Neural progenitor cell (in vitro differentiated cells): ENCODE measurements around the gene SCAMP3. TPM values are rescaled to one million over a fixed set of nuclear protein-coding genes. Genes with fewer than 3 reads are reported as not detected.

Experiments used
- DNase-seq: peaks from one replicate; pipeline ENCODE4 v3.0.0-alpha.2; 2016; ENCODE audit warnings: low spot score
- H2AFZ ChIP-seq: fragments of 200-600 bp; sonication (generic); replicated peaks from 2 replicates; pipeline ENCODE4 v1.6.1; 2016; ENCODE audit warnings: antibody characterized with exemption
- H3F3A ChIP-seq: fragments of 200-600 bp; sonication (generic); 2 replicates; pipeline ENCODE4 v1.6.1; 2016; ENCODE audit warnings: antibody characterized with exemption, low read depth
- H3K27ac ChIP-seq: fragments of 200-600 bp; sonication (generic); 2 replicates; pipeline ENCODE4 v1.5.1; 2016; ENCODE audit warnings: mild to moderate bottlenecking
- H3K27me3 ChIP-seq: fragments of 200-600 bp; sonication (generic); 2 replicates; pipeline ENCODE4 v1.6.1; 2016; ENCODE audit warnings: mild to moderate bottlenecking, moderate library complexity
- H3K36me3 ChIP-seq: fragments of 200-600 bp; sonication (generic); 2 replicates; pipeline ENCODE4 v1.5.1; 2016
- H3K4me1 ChIP-seq: fragments of 200-600 bp; sonication (generic); 2 replicates; pipeline ENCODE4 v1.6.1; 2016; ENCODE audit warnings: mixed run types
- H3K4me2 ChIP-seq: fragments of 200-600 bp; sonication (generic); 2 replicates; pipeline ENCODE4 v1.6.1; 2016
- H3K4me3 ChIP-seq: fragments of 200-600 bp; sonication (generic); 2 replicates; pipeline ENCODE4 v1.5.1; 2016
- H3K79me2 ChIP-seq: fragments of 200-600 bp; sonication (generic); 2 replicates; pipeline ENCODE4 v1.6.1; 2016; ENCODE audit warnings: low read depth
- H3K9ac ChIP-seq: fragments of 200-600 bp; sonication (generic); 2 replicates; pipeline ENCODE4 v1.6.1; 2016
- H3K9me3 ChIP-seq: fragments of 200-600 bp; sonication (generic); 2 replicates; pipeline ENCODE4 v1.5.1; 2016; ENCODE audit warnings: low read depth
- H4K20me1 ChIP-seq: fragments of 200-600 bp; sonication (generic); 2 replicates; pipeline ENCODE4 v1.6.1; 2016; ENCODE audit warnings: low read depth
- H3K27ac Mint-ChIP-seq: 3 replicates; pipeline ENCODE4 v1.8.0; 2021; ENCODE audit warnings: mixed read lengths
- H3K27me3 Mint-ChIP-seq: 2 replicates; pipeline ENCODE4 v1.8.0; 2022; ENCODE audit warnings: low read depth, mild to moderate bottlenecking, inconsistent platforms, moderate library complexity, mixed read lengths; ENCODE audit not compliant: insufficient read depth
- H3K36me3 Mint-ChIP-seq: 3 replicates; pipeline ENCODE4 v1.8.0; 2021; ENCODE audit warnings: mixed read lengths
- H3K4me1 Mint-ChIP-seq: 3 replicates; pipeline ENCODE4 v1.8.0; 2021; ENCODE audit warnings: mixed read lengths
- H3K4me3 Mint-ChIP-seq: 3 replicates; pipeline ENCODE4 v1.8.0; 2021; ENCODE audit warnings: mild to moderate bottlenecking, moderate library complexity, mixed read lengths
- H3K9me3 Mint-ChIP-seq: 3 replicates; pipeline ENCODE4 v1.8.0; 2020; ENCODE audit warnings: mixed read lengths
- CTCF ChIP-seq: fragments of 200-600 bp; sonication (generic); IDR thresholded peaks from 2 replicates; pipeline ENCODE4 v1.5.1; 2017; ENCODE audit warnings: antibody characterized with exemption, mild to moderate bottlenecking
- EZH2 ChIP-seq: fragments of 200-600 bp; sonication (generic); IDR thresholded peaks from 2 replicates; pipeline ENCODE4 v1.6.1; 2017; ENCODE audit warnings: antibody characterized with exemption, mild to moderate bottlenecking, moderate library complexity
- EZH2phosphoT487 ChIP-seq: fragments of 200-600 bp; sonication (generic); IDR thresholded peaks from 2 replicates; pipeline ENCODE4 v1.6.1; 2017; ENCODE audit warnings: antibody characterized with exemption
- total RNA-seq: library from RNA; depleted of rRNA; stranded (reverse); fragments of >200 nt; gene quantifications from 2 replicates; pipeline ENCODE4 v1.2.3, GENCODE V29; 2015; ENCODE audit warnings: low replicate concordance

SCAMP3 gene
- total RNA-seq, 1 donor from 2014 or later, result 21.8 TPM

GRCh38 chr1:155207806-155208540 lies 54.2 kb downstream of the SCAMP3 start, which contains the start of gene THBS3:
Gene THBS3, minus strand, starts transcription at chr1:155207897. Its CDS starts 21 bp downstream, at chr1:155207876.
- peak within 1 kb of the TSS; percentile 97 for H3K27ac Mint-ChIP-seq
- H3K9me3 ChIP-seq, result no peaks in the 10 kb centered on the region
- DNase-seq, result peak; percentile 85
- peak within 1 kb of the TSS; percentile 96 for H3K4me2 ChIP-seq
- H3K4me1 Mint-ChIP-seq, result peaks cover 43% of the 10 kb centered on the region
- peak within 1 kb of the TSS; percentile 86 for H3K4me3 ChIP-seq
- H3K27ac ChIP-seq, result peak within 1 kb of the TSS; percentile 92
- peaks cover 34% of the 10 kb centered on the region for H3K27me3 Mint-ChIP-seq
- H3K4me1 ChIP-seq, result peaks cover 24% of the 10 kb centered on the region
- no peak for TF ChIP-seq CTCF
- no peak for TF ChIP-seq EZH2
- TF ChIP-seq EZH2phosphoT487, result no peak
- peak within 1 kb of the TSS; percentile 77 for H2AFZ ChIP-seq
- peaks cover 8% of the 10 kb centered on the region for H3K79me2 ChIP-seq
- H3F3A ChIP-seq, result peaks cover 72% of the 10 kb centered on the region
- peak within 1 kb of the TSS; percentile 88 for H3K4me3 Mint-ChIP-seq
- peak within 1 kb of the TSS; percentile 64 for H3K9ac ChIP-seq
- no peaks in the 10 kb centered on the region for H3K27me3 ChIP-seq
- H4K20me1 ChIP-seq, result peaks cover 19% of the 10 kb centered on the region
- H3K36me3 ChIP-seq, result no peaks in the 10 kb centered on the region
- no peaks in the 10 kb centered on the region for H3K9me3 Mint-ChIP-seq
- peaks cover 7% of the 10 kb centered on the region for H3K36me3 Mint-ChIP-seq

GRCh38 chr1:155206891-155207805 lies 55.0 kb downstream of the SCAMP3 start:
- no peaks in the 10 kb centered on the region for H3K9me3 Mint-ChIP-seq
- no peaks in the 10 kb centered on the region for H3K9me3 ChIP-seq
- DNase-seq, result peak; percentile 84
- H3K4me2 ChIP-seq, result peak overlapping the region; percentile 96
- H3K4me3 Mint-ChIP-seq, result peak overlapping the region; percentile 88
- H3K27me3 ChIP-seq, result no peaks in the 10 kb centered on the region
- peaks cover 23% of the 10 kb centered on the region for H4K20me1 ChIP-seq
- peak overlapping the region; percentile 64 for H3K9ac ChIP-seq
- peak overlapping the region; percentile 97 for H3K27ac Mint-ChIP-seq
- H3K27ac ChIP-seq, result peak overlapping the region; percentile 92
- H3K4me3 ChIP-seq, result peak overlapping the region; percentile 86
- H3K4me1 ChIP-seq, result peaks cover 24% of the 10 kb centered on the region
- peaks cover 78% of the 10 kb centered on the region for H3F3A ChIP-seq
- H3K4me1 Mint-ChIP-seq, result peaks cover 47% of the 10 kb centered on the region
- no peaks in the 10 kb centered on the region for H3K36me3 ChIP-seq
- TF ChIP-seq CTCF (peak; percentile 80), EZH2phosphoT487 (no peak)
- peaks cover 38% of the 10 kb centered on the region for H3K27me3 Mint-ChIP-seq
- H3K79me2 ChIP-seq, result peaks cover 8% of the 10 kb centered on the region
- H3K36me3 Mint-ChIP-seq, result peaks cover 11% of the 10 kb centered on the region
- H2AFZ ChIP-seq, result no peak overlapping the region

Other genes starting within 250 kb of the SCAMP3 start
- gene DCST2, start 228.6 kb downstream of the SCAMP3 start, total RNA-seq, result 1.8 and 2.0 TPM in 2 replicates
- not detected in 2 replicates for gene DCST1, start 228.5 kb downstream of the SCAMP3 start, total RNA-seq
- gene ADAM15, start 211.0 kb downstream of the SCAMP3 start, total RNA-seq, result 15.7 and 44.9 TPM in 2 replicates
- gene EFNA4, start 198.6 kb downstream of the SCAMP3 start, total RNA-seq, result 10.7 and 18.4 TPM in 2 replicates
- gene EFNA3, start 183.5 kb downstream of the SCAMP3 start, total RNA-seq, result 4.0 and 9.6 TPM in 2 replicates
- gene EFNA1, start 134.5 kb downstream of the SCAMP3 start, total RNA-seq, result 0.34 and 0.65 TPM in 2 replicates
- gene SLC50A1, start 126.5 kb downstream of the SCAMP3 start, total RNA-seq, result 14.4 and 29.0 TPM in 2 replicates
- gene DPM3, start 121.8 kb downstream of the SCAMP3 start, total RNA-seq, result 16.8 and 133 TPM in 2 replicates
- gene KRTCAP2, start 89.1 kb downstream of the SCAMP3 start, total RNA-seq, result 37.8 and 100 TPM in 2 replicates
- gene TRIM46, start 88.5 kb downstream of the SCAMP3 start, total RNA-seq, result 3.9 and 10.2 TPM in 2 replicates
- 19.3 and 30.4 TPM in 2 replicates for gene THBS3, start 54.5 kb downstream of the SCAMP3 start, total RNA-seq
- gene MTX1, start 53.7 kb downstream of the SCAMP3 start, total RNA-seq, result 25.6 and 46.5 TPM in 2 replicates
- gene ENTREP3, start 6.9 kb downstream of the SCAMP3 start, total RNA-seq, result 4.8 and 14.9 TPM in 2 replicates
- gene CLK2, start 11.1 kb upstream of the SCAMP3 start, total RNA-seq, result 41.7 and 62.2 TPM in 2 replicates
- 1.9 and 5.9 TPM in 2 replicates for gene HCN3, start 15.1 kb upstream of the SCAMP3 start, total RNA-seq
- 0.53 and 0.54 TPM in 2 replicates for gene PKLR, start 39.1 kb upstream of the SCAMP3 start, total RNA-seq
- 215 and 266 TPM in 2 replicates for gene FDPS, start 46.5 kb upstream of the SCAMP3 start, total RNA-seq
- 17.0 and 43.4 TPM in 2 replicates for gene RUSC1, start 58.5 kb upstream of the SCAMP3 start, total RNA-seq